Upper lobe of left lung (tissue), 6 donors: ENCODE measurements around the gene ATOX1. TPM values are rescaled to one million over a fixed set of nuclear protein-coding genes. Genes with fewer than 3 reads are reported as not detected.

ENCODE experiments used
- ATAC-seq, 2 donors: fragments of 200-7000 bp; cut with Tn5 transposase; one replicate each; pipeline ENCODE4 v1.9.1; 2022; ENCODE audit warnings: mild to moderate bottlenecking in 2 of 2, moderate library complexity in 2 of 2; ENCODE audit not compliant: low FRiP score in 2 of 2
- DNase-seq, 2 donors: peaks; one replicate each; pipeline ENCODE4 v3.0.0-alpha.2; 2019 to 2020
- H3K27ac ChIP-seq, 4 donors: fragments of 200-600 bp; sonication (generic); one replicate each; pipeline ENCODE4 v1.5.1; 2016 to 2019
- H3K27me3 ChIP-seq, 4 donors: fragments of 200-600 bp; sonication (generic); one replicate each; pipeline ENCODE4 v1.5.1; 2017 to 2019
- H3K36me3 ChIP-seq, 4 donors: fragments of 200-600 bp; sonication (generic); one replicate each; pipeline ENCODE4 v1.5.1; 2016 to 2019
- H3K4me1 ChIP-seq, 4 donors: fragments of 200-600 bp; sonication (generic); one replicate each; pipeline ENCODE4 v1.5.1; 2018 to 2019
- H3K4me3 ChIP-seq, 4 donors: fragments of 200-600 bp; sonication (generic); one replicate each; pipeline ENCODE4 v1.5.1; 2017 to 2019; ENCODE audit warnings: mild to moderate bottlenecking in 2 of 4, moderate library complexity in 1 of 4
- H3K9me3 ChIP-seq, 4 donors: fragments of 200-600 bp; sonication (generic); one replicate each; pipeline ENCODE4 v1.5.1; 2018 to 2019
- CTCF ChIP-seq, 6 experiments: fragments of 450-650 bp in 4 of 6; fragments of 200-600 bp in 2 of 6; sonication (generic) in 2 of 6; IDR thresholded peaks; one replicate each; pipeline ENCODE4 v1.5.1; 2016 to 2019; ENCODE audit warnings: antibody characterized with exemption in 6 of 6
- EP300 ChIP-seq, 4 donors: sonication (generic); formaldehyde crosslinking; IDR thresholded peaks; one replicate each; pipeline ENCODE4 v1.5.1; 2017; ENCODE audit warnings: antibody characterized with exemption in 4 of 4, control low read depth in 2 of 4
- POLR2A ChIP-seq, 4 donors: fragments of 450-650 bp; IDR thresholded peaks; one replicate each; pipeline ENCODE4 v1.5.1; 2016 to 2017; ENCODE audit warnings: antibody characterized with exemption in 4 of 4, mild to moderate bottlenecking in 2 of 4
- POLR2AphosphoS5 ChIP-seq, 2 donors: sonication (generic); formaldehyde crosslinking; IDR thresholded peaks; one replicate each; pipeline ENCODE4 v1.5.1; 2017; ENCODE audit warnings: antibody characterized with exemption in 2 of 2
- WGBS, 2 donors: methylation state at CpG; one replicate each; pipeline ENCODE4 v1.1.5; 2017 to 2018; 5-methylcytosine and 5-hydroxymethylcytosine counted together
- total RNA-seq, 6 donors: library from RNA; depleted of rRNA in 4 of 6; stranded (reverse); fragments of >200 nt in 4 of 6; gene quantifications; one replicate each; pipeline versions ENCODE4 v1.1.0 to v1.2.1, GENCODE V29; 2016 to 2021
- donor health status: DM: no; HTN: no; CAD: no; lungs with moderate emphysema.
- donor health status: DM: no; HTN: yes; CAD: no; lungs with severe emphysema.

The ATOX1 gene
- total RNA-seq, 6 donors from 2014 or later: 57.6 to 87.0 (median 66.9) TPM

DNA sequence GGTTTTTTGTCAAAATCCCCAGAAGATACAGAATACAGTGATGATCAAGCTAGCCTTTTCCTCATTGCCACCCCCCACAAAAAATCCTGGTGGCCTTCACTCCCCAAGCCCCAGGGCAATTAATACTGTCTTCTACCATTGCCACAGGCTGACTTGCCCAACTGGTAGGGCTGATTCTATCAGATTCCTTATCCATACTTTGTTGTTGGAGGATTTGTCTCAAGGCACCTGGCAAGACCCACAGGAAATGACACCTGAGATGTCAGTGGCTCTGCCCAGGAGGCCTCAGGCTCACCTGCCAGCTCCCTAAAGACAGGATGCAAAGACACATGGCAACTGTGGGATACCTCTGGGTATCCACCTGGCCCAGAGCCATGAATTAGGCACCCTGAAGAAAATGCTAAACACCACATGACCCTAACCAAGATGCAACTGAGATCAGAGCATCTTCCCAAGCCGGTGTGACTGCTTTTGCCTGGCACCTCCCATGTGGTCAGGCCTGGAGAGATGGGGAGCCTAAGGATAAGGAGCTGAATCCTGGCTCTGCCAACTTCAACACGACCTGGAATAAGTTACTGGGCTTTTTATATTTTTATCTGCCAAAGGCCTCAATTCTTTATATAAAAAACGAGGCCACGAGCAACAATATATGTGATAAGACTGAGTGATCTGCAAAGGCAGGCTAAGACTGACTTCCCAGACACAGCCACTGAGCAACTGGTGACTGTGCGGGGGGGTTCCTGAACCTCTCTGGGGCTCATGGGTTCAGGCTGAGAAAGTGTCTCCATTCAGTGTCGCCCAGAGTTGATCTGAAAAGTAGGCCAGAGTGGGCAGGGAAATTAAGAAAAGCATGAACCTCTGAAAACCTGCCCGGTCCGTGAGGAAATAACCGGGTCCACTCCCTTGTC is 944 bp downstream of the ATOX1 start:
- no peaks in the 10 kb centered on the region for H3K9me3 ChIP-seq
- peaks cover 19 to 27% (median 23%) of the 10 kb centered on the region in 4 donors for H3K4me1 ChIP-seq
- H3K27me3 ChIP-seq: no peaks in the 10 kb centered on the region
- TF ChIP-seq CTCF (IDR thresholded peaks at IDR 0.05): no peak
- no peak for TF ChIP-seq POLR2AphosphoS5 (IDR thresholded peaks at IDR 0.05)
- no peak for TF ChIP-seq POLR2A (IDR thresholded peaks at IDR 0.05)
- TF ChIP-seq EP300 (IDR thresholded peaks at IDR 0.05): no peak
- peak overlapping the region; percentile 83 to 86 (median 84) for H3K27ac ChIP-seq
- peak overlapping the region; percentile 68 to 89 (median 78) for H3K4me3 ChIP-seq
- ATAC-seq: peak; percentile 15 to 22
- WGBS, 2 donors: 18% methylated on average over 7 to 9 of the region's 9 CpGs
- peaks cover 0 to 3% (median 0%) of the 10 kb centered on the region in 4 donors for H3K36me3 ChIP-seq
- DNase-seq: no peak

GRCh38 chr5:151755383-151755782 is 3.0 kb downstream of the ATOX1 start:
- no peak for DNase-seq
- no peaks in the 10 kb centered on the region for H3K27me3 ChIP-seq

DNA sequence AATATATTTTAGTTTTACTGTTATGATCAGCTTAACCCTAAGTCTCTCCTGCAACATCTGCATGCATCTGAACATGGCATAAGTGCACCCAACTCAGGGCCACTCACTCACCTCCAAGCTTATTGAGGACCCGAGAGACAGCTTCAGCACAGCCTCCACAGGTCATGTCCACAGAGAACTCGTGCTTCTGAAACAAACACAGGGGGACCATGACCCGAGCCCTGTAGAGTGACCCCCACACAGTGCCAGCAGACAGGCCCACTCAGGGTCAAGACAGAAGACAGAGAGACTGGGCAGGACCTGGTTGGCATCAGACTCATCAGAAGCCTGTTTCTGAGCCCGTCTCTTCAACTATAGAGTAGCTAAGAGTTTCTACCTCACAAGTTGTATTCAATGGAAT is 6.8 kb downstream of the ATOX1 start:
- no peak overlapping the region for H3K27ac ChIP-seq
- H3K27me3 ChIP-seq: no peaks in the 10 kb centered on the region
- DNase-seq: no peak
- 91 to 97% methylated on average over 4 of the region's 4 CpGs for WGBS, 2 donors
- H3K36me3 ChIP-seq: peaks cover 0 to 3% (median 1%) of the 10 kb centered on the region in 4 donors
- H3K4me3 ChIP-seq: no peak overlapping the region
- peaks cover 4 to 14% (median 8%) of the 10 kb centered on the region in 4 donors for H3K4me1 ChIP-seq
- ATAC-seq: no peak
- TF ChIP-seq POLR2A (IDR thresholded peaks at IDR 0.05): no peak
- no peak for TF ChIP-seq EP300 (IDR thresholded peaks at IDR 0.05)
- no peak for TF ChIP-seq CTCF (IDR thresholded peaks at IDR 0.05)
- TF ChIP-seq POLR2AphosphoS5 (IDR thresholded peaks at IDR 0.05): no peak
- no peaks in the 10 kb centered on the region for H3K9me3 ChIP-seq

More at GRCh38 chr5:151755383-151755782, 3.0 kb downstream of the ATOX1 start:
- Histone ChIP-seq H3K9me3 (no peaks in the 10 kb centered on the region), H3K4me3 (no peak overlapping the region), H3K27ac (no peak overlapping the region), H3K36me3 (peaks cover 0 to 3% (median 1%) of the 10 kb centered on the region in 4 donors), H3K4me1 (peaks cover 19 to 27% (median 23%) of the 10 kb centered on the region in 4 donors)
- ATAC-seq: no peak
- 92 to 95% methylated on average over 3 of the region's 3 CpGs for WGBS, 2 donors
- TF ChIP-seq CTCF (IDR thresholded peaks at IDR 0.05) (no peak), POLR2AphosphoS5 (IDR thresholded peaks at IDR 0.05) (no peak), POLR2A (IDR thresholded peaks at IDR 0.05) (no peak), EP300 (IDR thresholded peaks at IDR 0.05) (no peak)

DNA sequence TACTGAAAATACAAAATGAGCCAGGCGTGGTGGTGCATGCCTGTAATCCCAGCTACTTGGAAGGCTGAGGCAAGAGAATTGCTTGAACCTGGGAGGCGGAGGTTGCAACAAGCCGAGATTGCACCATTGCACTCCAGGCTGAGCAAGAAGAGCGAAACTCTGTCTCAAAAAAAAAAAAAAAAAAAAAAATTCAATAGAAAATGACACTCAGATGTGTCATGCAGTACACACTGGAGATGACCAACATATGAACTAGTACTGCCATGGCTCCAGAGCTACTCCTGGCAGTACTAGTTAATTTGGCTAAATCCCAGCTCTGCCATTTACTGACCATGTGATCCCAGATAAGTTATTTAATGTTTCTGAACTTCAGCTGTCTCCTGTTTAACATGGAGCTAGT is 7.3 kb downstream of the ATOX1 start:
- DNase-seq (peak in 1 of 2 donors; percentile 45), ATAC-seq (no peak)
- H3K4me3 ChIP-seq: no peak overlapping the region
- no peaks in the 10 kb centered on the region for H3K9me3 ChIP-seq
- WGBS, 2 donors: 78 to 82% methylated on average over 4 of the region's 4 CpGs
- H3K27me3 ChIP-seq: no peaks in the 10 kb centered on the region
- TF ChIP-seq CTCF (IDR thresholded peaks at IDR 0.05) (no peak), EP300 (IDR thresholded peaks at IDR 0.05) (no peak), POLR2AphosphoS5 (IDR thresholded peaks at IDR 0.05) (no peak), POLR2A (IDR thresholded peaks at IDR 0.05) (no peak)
- H3K36me3 ChIP-seq: peaks cover 0 to 6% (median 3%) of the 10 kb centered on the region in 4 donors
- peaks cover 0 to 17% (median 9%) of the 10 kb centered on the region in 4 donors for H3K4me1 ChIP-seq
- no peak overlapping the region for H3K27ac ChIP-seq
